Cerebellar nuclear complex (tissue), 1 donor: Measurements from ENCODE around the gene HFE.
"Not testable (repeated sequence)": the region's sequence is repeated elsewhere in the genome, so short reads cannot be mapped to it uniquely, and the experiment has no call there.

ENCODE experiments used
- DNase-seq, 2 experiments: peaks; one replicate each; lab custom pipeline; 2025; lab: John Stamatoyannopoulos, UW

HFE gene

DNA sequence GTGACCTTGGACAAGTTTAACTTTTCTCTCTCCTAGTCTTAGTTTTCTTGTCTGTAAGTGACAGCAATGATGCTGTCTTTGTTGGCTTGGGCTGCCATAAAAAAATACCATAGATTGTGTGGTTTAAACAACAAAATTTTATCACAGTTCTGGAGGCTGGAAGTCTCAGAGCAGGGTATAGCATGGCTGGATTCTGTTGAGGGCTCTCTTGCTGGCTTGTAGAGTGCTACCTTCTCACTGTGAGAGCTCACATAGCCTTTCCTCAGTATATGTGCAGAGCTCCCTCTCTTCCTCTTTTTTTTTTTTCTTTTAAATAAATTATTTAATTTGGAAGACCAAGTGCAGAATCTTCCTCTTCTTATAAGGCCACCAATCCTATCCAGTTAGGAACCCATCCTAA lies 26.3 kb downstream of the HFE start:
- DNase-seq, result no peak

DNA sequence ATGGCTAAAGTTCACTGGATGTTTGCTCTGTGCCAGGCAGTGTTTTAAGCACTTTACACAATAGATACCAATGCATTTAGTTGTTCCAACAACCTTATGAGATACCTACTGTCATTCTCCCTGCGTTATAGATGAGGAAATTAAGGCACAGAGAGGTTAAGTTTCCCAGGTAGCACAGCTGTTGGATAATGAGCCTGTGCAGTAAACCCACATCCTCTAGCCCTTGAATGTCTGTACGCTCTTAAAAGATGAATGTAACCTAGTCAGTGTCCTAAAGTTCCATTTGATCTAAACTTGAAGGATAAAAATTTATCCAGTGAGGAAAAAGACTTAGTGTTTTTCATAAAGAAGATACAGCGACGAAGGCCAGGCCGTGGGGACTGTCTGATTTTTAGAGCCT lies 28.0 kb downstream of the HFE start:
- DNase-seq, result no peak

GRCh38 chr6:26116267-26116666 lies 29.0 kb downstream of the HFE start:
- no peak for DNase-seq

- DNase-seq, result no peak
These were observed 31.8 kb downstream of the HFE start for GRCh38 chr6:26118999-26119398.

DNA sequence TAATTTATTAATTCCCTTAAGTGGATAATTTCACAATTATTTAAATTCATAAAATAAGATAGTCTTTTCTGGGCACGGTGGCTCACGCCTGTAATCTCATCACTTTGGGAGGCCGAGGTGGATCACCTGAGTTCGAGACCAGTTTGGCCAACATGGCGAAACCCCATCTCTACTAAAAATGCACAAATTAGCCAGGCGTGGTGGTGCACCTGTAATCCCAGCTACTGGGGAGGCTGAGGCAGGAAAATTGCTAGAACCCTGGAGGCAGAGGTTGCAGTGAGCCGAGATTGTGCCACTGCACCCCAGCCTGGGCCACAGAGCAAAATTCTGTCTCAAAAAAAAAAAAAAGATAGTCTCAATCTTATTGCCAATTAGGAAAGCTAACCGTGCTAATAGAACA lies 32.9 kb downstream of the HFE start:
- DNase-seq, result not testable (repeated sequence)

GRCh38 chr6:26120807-26121140 lies 33.5 kb downstream of the HFE start:
- no peak for DNase-seq

DNA sequence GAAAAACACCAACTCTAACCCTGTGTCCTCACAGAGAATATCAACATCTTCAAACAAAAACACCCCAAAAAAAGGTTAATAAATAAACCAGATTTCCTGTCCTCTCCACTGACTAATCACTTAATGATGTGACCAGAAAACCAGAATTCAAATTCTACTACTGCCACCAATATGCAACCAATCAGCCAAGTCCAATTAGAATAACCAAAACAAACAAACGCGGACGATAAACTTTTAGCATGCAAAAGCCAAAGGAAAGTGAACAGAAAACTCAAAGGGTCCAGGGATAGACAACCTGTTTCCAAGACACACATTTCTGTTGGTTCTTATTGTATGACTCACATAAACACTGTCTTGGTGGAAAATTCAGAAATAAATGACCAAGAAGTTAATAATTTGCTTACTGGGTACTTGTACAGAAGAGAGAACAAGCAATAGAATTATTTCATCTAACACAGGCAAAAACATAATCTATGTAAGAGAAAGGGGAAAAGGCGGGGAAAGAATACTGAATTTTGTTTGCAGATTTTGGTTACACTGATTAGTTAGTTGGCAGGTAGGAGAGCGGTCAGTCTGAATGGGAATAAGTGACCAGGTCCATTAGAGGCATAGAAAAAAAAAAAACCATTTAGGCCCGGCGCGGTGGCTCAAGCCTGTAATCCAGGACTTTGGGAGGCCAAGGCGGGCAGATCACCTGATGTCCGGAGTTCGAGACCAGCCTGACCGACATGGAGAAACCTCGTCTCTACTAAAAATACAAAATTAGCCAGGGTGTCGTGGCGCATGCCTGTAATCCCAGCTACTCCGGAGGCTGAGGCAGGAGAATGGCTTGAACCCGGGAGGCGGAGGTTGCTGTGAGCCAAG lies 34.1 kb downstream of the HFE start:
- no peak for DNase-seq

DNA sequence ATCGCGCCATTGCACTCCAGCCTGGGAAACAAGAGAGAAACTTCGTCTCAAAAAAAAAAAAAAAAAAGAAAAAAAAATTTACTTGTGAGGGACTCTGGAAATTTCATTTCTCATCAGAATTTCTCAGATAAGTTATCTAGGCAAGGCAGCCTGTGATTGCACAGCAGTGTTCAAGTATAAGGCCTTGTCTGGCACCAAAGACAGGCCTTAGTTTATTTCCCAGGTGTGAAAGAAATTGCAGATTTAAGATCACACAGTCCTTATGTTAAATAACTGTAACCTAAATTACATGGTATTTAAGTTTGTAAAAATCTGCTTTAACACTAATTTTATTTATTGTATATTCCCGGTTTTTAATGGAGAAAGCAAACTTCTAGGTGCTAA lies 34.8 kb downstream of the HFE start:
- no peak for DNase-seq

DNA sequence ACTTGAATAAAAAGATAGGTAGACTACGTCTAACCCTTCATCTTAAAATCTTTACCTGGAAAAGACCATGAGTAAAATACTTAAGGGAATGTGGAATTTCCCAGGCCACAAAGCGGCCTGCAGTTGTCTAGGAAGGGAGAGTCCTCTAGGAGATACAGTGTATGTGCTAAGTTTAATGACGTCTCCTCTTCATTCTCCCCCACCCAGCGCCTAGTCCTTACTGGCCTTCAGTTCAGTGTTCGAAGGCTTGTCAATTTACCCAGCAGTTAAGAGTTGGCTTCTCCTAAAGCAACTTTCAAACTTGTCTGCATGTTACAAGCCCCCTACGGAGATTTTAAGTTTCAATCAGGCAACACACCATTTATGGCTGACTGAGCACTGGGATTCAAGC lies 35.2 kb downstream of the HFE start:
- no peak for DNase-seq

GRCh38 chr6:26122793-26123674 lies 35.8 kb downstream of the HFE start:
- DNase-seq, result peak; percentile 84 to 97

- DNase-seq, result no peak
These were observed 36.4 kb downstream of the HFE start for GRCh38 chr6:26123675-26123946.

DNA sequence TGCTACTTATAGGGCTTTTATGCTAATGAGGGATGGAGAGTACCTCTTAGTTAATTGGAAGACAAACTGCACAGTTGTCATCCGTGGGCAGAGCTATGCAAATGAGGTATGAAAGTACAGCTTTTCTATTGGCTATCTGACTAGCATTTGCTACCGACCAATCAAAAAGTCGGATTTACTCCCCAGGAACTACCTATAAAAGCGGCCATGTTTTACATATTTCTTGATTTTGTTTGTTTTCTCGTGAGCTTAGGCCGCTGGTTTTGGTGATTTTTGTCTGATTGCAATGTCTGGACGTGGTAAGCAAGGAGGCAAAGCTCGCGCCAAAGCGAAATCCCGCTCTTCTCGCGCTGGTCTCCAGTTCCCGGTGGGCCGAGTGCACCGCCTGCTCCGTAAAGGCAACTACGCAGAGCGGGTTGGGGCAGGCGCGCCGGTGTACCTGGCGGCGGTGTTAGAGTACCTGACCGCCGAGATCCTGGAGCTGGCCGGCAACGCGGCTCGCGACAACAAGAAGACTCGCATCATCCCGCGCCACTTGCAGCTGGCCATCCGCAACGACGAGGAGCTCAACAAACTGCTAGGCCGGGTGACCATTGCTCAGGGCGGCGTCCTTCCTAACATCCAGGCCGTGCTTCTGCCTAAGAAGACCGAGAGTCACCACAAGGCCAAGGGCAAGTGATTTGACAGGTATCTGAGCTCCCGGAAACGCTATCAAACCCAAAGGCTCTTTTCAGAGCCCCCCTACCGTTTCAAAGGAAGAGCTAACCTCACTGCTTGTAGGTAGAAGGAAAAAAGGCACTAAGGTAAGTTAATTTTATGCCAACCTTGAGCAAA lies 36.9 kb downstream of the HFE start:
- peak; percentile 85 to 88 for DNase-seq

GRCh38 chr6:26124781-26125685 lies 37.8 kb downstream of the HFE start:
- DNase-seq, result no peak

GRCh38 chr6:26126394-26127235 lies 39.4 kb downstream of the HFE start:
- no peak for DNase-seq

- no peak for DNase-seq
These were observed 41.0 kb downstream of the HFE start for GRCh38 chr6:26128013-26128771.

- no peak for DNase-seq
These were observed 42.4 kb downstream of the HFE start for GRCh38 chr6:26129656-26130055.

GRCh38 chr6:26130581-26131249 lies 43.5 kb downstream of the HFE start:
- DNase-seq, result no peak

DNA sequence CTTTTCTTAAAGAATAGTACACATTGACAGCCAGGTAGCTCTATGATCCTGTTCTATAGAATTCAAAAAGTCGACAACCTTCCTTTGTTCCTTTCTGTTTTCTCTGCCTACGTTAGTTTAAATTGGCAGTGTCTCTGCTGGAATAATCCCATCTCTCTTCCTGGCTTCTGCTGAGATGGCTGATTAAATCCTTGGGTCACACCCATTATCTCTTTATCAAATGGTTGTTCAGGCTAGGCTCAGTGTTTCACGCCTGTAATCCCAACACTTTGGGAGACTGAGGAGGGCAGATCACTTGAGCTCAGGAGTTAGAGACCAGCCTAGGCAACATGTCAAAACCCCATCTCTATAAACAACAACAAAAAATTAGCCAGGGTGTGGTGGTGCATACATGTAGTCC lies 44.4 kb downstream of the HFE start:
- no peak for DNase-seq

- no peak for DNase-seq
These were observed 46.5 kb downstream of the HFE start for GRCh38 chr6:26133730-26134129.
